IMR-90 (cell line): ENCODE measurements around the gene DBP. TPM values are rescaled to one million over a fixed set of nuclear protein-coding genes. Genes with fewer than 3 reads are reported as not detected.

Experiments
- ATAC-seq: fragments of 200-7000 bp; cut with Tn5 transposase; 2 replicates; pipeline ENCODE4 v1.9.1; 2020; ENCODE audit warnings: low read depth, mild to moderate bottlenecking, moderate library complexity
- BruUV-seq: library from RNA; stranded (reverse); fragments of 400-500 nt; replicated peaks from 2 replicates; lab custom pipeline; 2021; lab: Mats Ljungman, UMichigan
- CTCF ChIA-PET: fragments of 300-600 bp; formaldehyde crosslinking; extraction: SDS; loops from one replicate; lab custom pipeline; 2021; ENCODE audit warnings: antibody characterized with exemption; lab: Yijun Ruan, JAX
- POLR2A ChIA-PET: fragments of 300-600 bp; sonication (Branson Sonifier 250); formaldehyde crosslinking; loops from one replicate; lab custom pipeline; 2022; ENCODE audit warnings: antibody characterized with exemption; ENCODE audit not compliant: unreplicated experiment; lab: Charles Lee
- DNase-seq: peaks from one replicate; pipeline ENCODE4 v3.0.0; 2013
- H2AFZ ChIP-seq: replicated peaks from 2 replicates; pipeline ENCODE3; 2013; ENCODE audit warnings: low read length, mild to moderate bottlenecking; ENCODE audit not compliant: poor library complexity
- H2AK5ac ChIP-seq: 2 replicates; pipeline ENCODE4 v1.6.1; 2013; ENCODE audit warnings: low read depth, low read length, inconsistent platforms
- H2AK9ac ChIP-seq: replicated peaks from 2 replicates; pipeline ENCODE3; 2013; ENCODE audit warnings: mild to moderate bottlenecking, low read depth, low read length, moderate library complexity; ENCODE audit not compliant: poor library complexity
- H2BK120ac ChIP-seq: 2 replicates; pipeline ENCODE4 v1.6.1; 2013; ENCODE audit warnings: low read depth, low read length, inconsistent platforms
- H2BK15ac ChIP-seq: 3 replicates; pipeline ENCODE4 v1.6.1; 2013; ENCODE audit warnings: low read depth, low read length, inconsistent platforms
- H2BK20ac ChIP-seq: 2 replicates; pipeline ENCODE4 v1.6.1; 2013; ENCODE audit warnings: low read depth, mild to moderate bottlenecking, inconsistent platforms, low read length, moderate library complexity
- H2BK5ac ChIP-seq: 2 replicates; pipeline ENCODE4 v1.6.1; 2013; ENCODE audit warnings: mild to moderate bottlenecking, low read depth, low read length, inconsistent platforms; ENCODE audit not compliant: poor library complexity, severe bottlenecking
- H3K14ac ChIP-seq: replicated peaks from 2 replicates; pipeline ENCODE4 v1.6.1; 2013; ENCODE audit warnings: low read depth, low read length, inconsistent platforms
- H3K18ac ChIP-seq: 2 replicates; pipeline ENCODE4 v1.6.1; 2013; ENCODE audit warnings: low read depth, low read length, control low read depth
- H3K23ac ChIP-seq: 2 replicates; pipeline ENCODE4 v1.6.1; 2013; ENCODE audit warnings: low read depth, low read length, inconsistent platforms
- H3K27ac ChIP-seq: 2 replicates; pipeline ENCODE4 v1.5.1; 2013; ENCODE audit warnings: mild to moderate bottlenecking, control low read depth, low read length; ENCODE audit not compliant: insufficient read depth
- H3K27me3 ChIP-seq: 2 replicates; pipeline ENCODE4 v1.6.1; 2013; ENCODE audit warnings: low read length; ENCODE audit not compliant: control insufficient read depth, insufficient read depth
- H3K36me3 ChIP-seq: 2 replicates; pipeline ENCODE4 v1.6.1; 2013; ENCODE audit warnings: low read length, mixed read lengths; ENCODE audit not compliant: control insufficient read depth, insufficient read depth
- H3K4ac ChIP-seq: 2 replicates; pipeline ENCODE4 v1.6.1; 2013; ENCODE audit warnings: low read depth, low read length, inconsistent platforms
- H3K4me1 ChIP-seq: 2 replicates; pipeline ENCODE4 v1.6.1; 2013; ENCODE audit warnings: low read length, mixed read lengths; ENCODE audit not compliant: control insufficient read depth, insufficient read depth
- H3K4me2 ChIP-seq: 2 replicates; pipeline ENCODE4 v1.6.1; 2013; ENCODE audit warnings: low read depth, mild to moderate bottlenecking, control low read depth, low read length, moderate library complexity
- H3K4me3 ChIP-seq: 2 replicates; pipeline ENCODE4 v1.5.1; 2013; ENCODE audit warnings: low read depth, mild to moderate bottlenecking, control low read depth, low read length, moderate library complexity; ENCODE audit not compliant: insufficient read depth
- H3K56ac ChIP-seq: 2 replicates; pipeline ENCODE4 v1.6.1; 2013; ENCODE audit warnings: low read length, inconsistent platforms; ENCODE audit not compliant: insufficient read depth; ENCODE audit errors: extremely low read depth
- H3K79me1 ChIP-seq, 2 experiments: 2 replicates each; pipeline ENCODE4 v1.6.1; 2013; ENCODE audit warnings: low read length in 2 of 2, inconsistent platforms in 1 of 2, low read depth in 1 of 2
- H3K9ac ChIP-seq: 2 replicates; pipeline ENCODE4 v1.6.1; 2013; ENCODE audit warnings: low read depth, low read length, control low read depth
- H3K9me1 ChIP-seq: 2 replicates; pipeline ENCODE4 v1.6.1; 2013; ENCODE audit warnings: low read length, inconsistent platforms; ENCODE audit not compliant: insufficient read depth
- H3K9me3 ChIP-seq: 2 replicates; pipeline ENCODE4 v1.6.1; 2013; ENCODE audit warnings: low read length; ENCODE audit not compliant: control insufficient read depth, insufficient read depth
- H4K20me1 ChIP-seq: 2 replicates; pipeline ENCODE4 v1.6.1; 2013; ENCODE audit warnings: low read length, inconsistent platforms; ENCODE audit not compliant: insufficient read depth
- H4K5ac ChIP-seq: 2 replicates; pipeline ENCODE4 v1.6.1; 2013; ENCODE audit warnings: mild to moderate bottlenecking, low read depth, low read length, control low read depth
- H4K8ac ChIP-seq, 2 experiments: 2 replicates each; pipeline ENCODE4 v1.6.1; 2013; ENCODE audit warnings: low read depth in 2 of 2, low read length in 2 of 2, control low read depth in 1 of 2, inconsistent platforms in 1 of 2
- H4K91ac ChIP-seq: 2 replicates; pipeline ENCODE4 v1.6.1; 2013; ENCODE audit warnings: low read depth, low read length, inconsistent platforms; ENCODE audit not compliant: insufficient read depth
- BHLHE40 ChIP-seq: fragments of 150-350 bp; IDR thresholded peaks from 2 replicates; pipeline ENCODE4 v1.6.1; 2016; ENCODE audit warnings: mild to moderate bottlenecking, low read depth, low read length
- CEBPB ChIP-seq: IDR thresholded peaks from 2 replicates; pipeline ENCODE4 v1.6.1; 2012; ENCODE audit warnings: low read depth, low read length, improper control_type of control experiment
- CHD1 ChIP-seq: IDR thresholded peaks from 2 replicates; pipeline ENCODE4 v1.6.1; 2012; ENCODE audit warnings: low read depth, low read length, improper control_type of control experiment
- FOS ChIP-seq: fragments of 150-350 bp; IDR thresholded peaks from 2 replicates; pipeline ENCODE4 v1.6.1; 2016; ENCODE audit warnings: low read depth, low read length
- MAFK ChIP-seq: IDR thresholded peaks from 2 replicates; pipeline ENCODE4 v1.6.1; 2012; ENCODE audit warnings: low read depth, low read length, improper control_type of control experiment
- MAZ ChIP-seq: IDR thresholded peaks from 2 replicates; pipeline ENCODE4 v1.6.1; 2012; ENCODE audit warnings: low read depth, mild to moderate bottlenecking, low read length, improper control_type of control experiment, moderate library complexity, borderline replicate concordance
- MXI1 ChIP-seq: IDR thresholded peaks from 2 replicates; pipeline ENCODE4 v1.6.1; 2012; ENCODE audit warnings: low read depth, mild to moderate bottlenecking, low read length, moderate library complexity, borderline replicate concordance
- POLR2A ChIP-seq: IDR thresholded peaks from 2 replicates; pipeline ENCODE4 v1.6.1; 2012; ENCODE audit warnings: mild to moderate bottlenecking, low read depth, low read length
- RAD21 ChIP-seq: IDR thresholded peaks from 2 replicates; pipeline ENCODE4 v1.6.1; 2012; ENCODE audit warnings: low read length, improper control_type of control experiment
- RCOR1 ChIP-seq: IDR thresholded peaks from 2 replicates; pipeline ENCODE4 v1.6.1; 2012; ENCODE audit warnings: mild to moderate bottlenecking, low read length, improper control_type of control experiment; ENCODE audit not compliant: insufficient replicate concordance
- RFX5 ChIP-seq: IDR thresholded peaks from 2 replicates; pipeline ENCODE4 v1.8.0; 2012; ENCODE audit warnings: low read depth, mild to moderate bottlenecking, low read length, moderate library complexity
- SMC3 ChIP-seq: fragments of 150-350 bp; IDR thresholded peaks from 2 replicates; pipeline ENCODE4 v1.6.1; 2016; ENCODE audit warnings: low read depth, mild to moderate bottlenecking, antibody characterized with exemption, low read length, moderate library complexity
- WGBS, 2 experiments: methylation state at CpG; one replicate each; pipeline versions ENCODE4 v1.1.5 to v1.1.7; 2013; ENCODE audit warnings: missing lambda C conversion rate in 2 of 2; ENCODE audit not compliant: insufficient read length in 1 of 2; ENCODE audit errors: extremely low coverage in 2 of 2; 5-methylcytosine and 5-hydroxymethylcytosine counted together
- dilution Hi-C: fragments of 300-500 bp; cut with HindIII; formaldehyde crosslinking; loops from one replicate; pipeline ENCODE4 v1.14.3; 2018; ENCODE audit warnings: low sequenced_read_pairs; ENCODE audit not compliant: unreplicated experiment
- in situ Hi-C: fragments of 300-500 bp; cut with MboI; formaldehyde crosslinking; loops from 3 replicates; pipeline ENCODE4 v1.14.3; 2019; ENCODE audit warnings: low sequenced_read_pairs, inconsistent platforms, mixed read lengths
- intact Hi-C: fragments of 100-400 bp; cut with micrococcal nuclease; formaldehyde crosslinking; loops from 2 replicates; pipeline ENCODE4 v1.10.0; 2022
- polyA plus RNA-seq, 3 experiments: library from polyadenylated mRNA; depleted of rRNA; stranded (reverse); fragments of >200 nt; gene quantifications; 2 replicates each; pipeline ENCODE4 v1.2.3, GENCODE V29; 2012; ENCODE audit warnings: low replicate concordance in 1 of 3
- total RNA-seq: library from RNA; depleted of rRNA; stranded (reverse); fragments of >200 nt; gene quantifications from 2 replicates; pipeline ENCODE4 v1.2.3, GENCODE V29; 2012
- TF ChIP-seq, protein P1 (sequence below): conservative IDR thresholded peaks from 2 replicates; pipeline ENCODE4 v1.5.1; 2012; ENCODE audit warnings: mild to moderate bottlenecking, low read depth, low read length, improper control_type of control experiment
- TF ChIP-seq, protein P2 (sequence below): fragments of 150-350 bp; IDR thresholded peaks from 2 replicates; pipeline ENCODE4 v1.6.1; 2017; ENCODE audit warnings: mild to moderate bottlenecking, antibody characterized with exemption, low read length, low read depth
- TF ChIP-seq, protein P3 (sequence below): fragments of 150-350 bp; IDR thresholded peaks from 2 replicates; pipeline ENCODE4 v1.6.1; 2016; ENCODE audit warnings: low read depth, mild to moderate bottlenecking, low read length, moderate library complexity, borderline replicate concordance

DBP gene
- total and polyA plus RNA-seq, 2 of the 4 experiments (the other 2 are of a cell fraction): 3.0 to 3.6 TPM

DNA sequence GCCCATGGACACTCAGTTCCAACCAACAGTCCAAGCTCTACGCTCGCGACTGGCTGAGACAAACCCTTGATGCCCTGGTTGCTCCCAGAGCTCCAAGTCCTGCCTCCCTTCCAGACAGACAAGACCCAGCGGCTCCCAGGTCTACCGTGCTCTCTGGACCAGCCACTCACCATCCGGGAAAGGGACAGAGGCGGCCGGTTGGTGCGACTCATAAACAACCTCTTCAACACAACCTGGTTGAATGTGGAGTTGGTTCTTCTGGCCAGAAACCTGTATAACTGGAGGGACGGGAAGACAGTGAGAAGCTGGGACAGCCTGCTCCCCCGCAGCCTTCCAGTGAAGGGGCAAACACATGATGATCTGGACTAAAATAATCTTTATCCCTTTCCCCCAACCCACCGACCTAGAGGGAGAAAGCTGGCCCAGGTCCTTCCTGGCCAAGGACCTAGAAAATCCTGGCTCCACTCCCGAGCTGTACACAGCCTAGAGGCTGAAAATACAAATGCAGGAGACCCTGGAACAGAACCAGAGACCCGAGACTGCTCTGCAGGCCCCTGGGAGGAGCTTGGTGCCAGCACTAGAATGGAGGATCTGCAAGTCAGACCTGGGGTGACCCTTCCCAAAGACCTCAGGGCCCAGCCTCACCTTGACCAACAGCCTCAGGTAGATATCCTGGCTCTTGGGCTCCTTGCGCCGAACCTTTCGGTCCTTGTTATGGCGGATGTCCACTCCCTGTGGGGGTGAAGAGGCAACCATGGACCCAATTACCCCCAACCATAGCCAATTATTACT lies 19.8 kb downstream of the DBP start:
- Histone ChIP-seq H4K8ac (no peak overlapping the region), H3K4me2 (peak overlapping the region; percentile 97), H3K27me3 (no peaks in the 10 kb centered on the region), H3K56ac (no peak overlapping the region), H3K36me3 (peaks cover 28% of the 10 kb centered on the region), H4K5ac (no peak overlapping the region), H3K9me3 (no peaks in the 10 kb centered on the region), H3K23ac (peak overlapping the region; percentile 88; the same call in 1 of the 2 replicates), H3K4me3 (peak overlapping the region; percentile 82), H2BK15ac (no peak overlapping the region), H3K27ac (no peak overlapping the region), H2BK120ac (no peak overlapping the region), H2BK5ac (no peak overlapping the region), H3K18ac (no peak overlapping the region), H4K20me1 (peaks cover 53% of the 10 kb centered on the region), H2AFZ (no peak overlapping the region), H3K9me1 (peaks cover 4% of the 10 kb centered on the region), H3K79me1 (peaks cover 16 to 49% of the 10 kb centered on the region in 2 experiments; a peak in 3 of 4 replicates), H2AK9ac (no peak overlapping the region), H3K9ac (peak overlapping the region; percentile 99), H3K4me1 (peaks cover 9% of the 10 kb centered on the region), H3K14ac (0 out of 2 replicates have a peak overlapping the region, but pooled peaks have one; percentile 95), H4K91ac (no peak overlapping the region), H3K4ac (no peak overlapping the region), H2AK5ac (no peak overlapping the region; the same call in 1 of the 2 replicates), H2BK20ac (no peak overlapping the region)
- BruUV-seq: no TSS peak
- POLR2A ChIA-PET: no interaction called here
- in situ Hi-C loops: no loop called here
- CTCF ChIA-PET: interaction anchor here (1.3 kb wide), 1 partner anchor 129 kb away, joined by 5 read pairs; no protein-coding TSS in a partner anchor
- DNase-seq (no peak), ATAC-seq (no peak)
- WGBS, 2 experiments: 10% methylated on average over 2 of the region's 18 CpGs; no CpG with 5 or more reads in 1 of the 2 experiments
- intact Hi-C loops: no loop called here
- dilution Hi-C loops: no loop called here
- no peak for TF ChIP-seq RFX5
- TF ChIP-seq MAZ: no peak
- no peak for TF ChIP-seq MAFK
- TF ChIP-seq, protein P1, sequence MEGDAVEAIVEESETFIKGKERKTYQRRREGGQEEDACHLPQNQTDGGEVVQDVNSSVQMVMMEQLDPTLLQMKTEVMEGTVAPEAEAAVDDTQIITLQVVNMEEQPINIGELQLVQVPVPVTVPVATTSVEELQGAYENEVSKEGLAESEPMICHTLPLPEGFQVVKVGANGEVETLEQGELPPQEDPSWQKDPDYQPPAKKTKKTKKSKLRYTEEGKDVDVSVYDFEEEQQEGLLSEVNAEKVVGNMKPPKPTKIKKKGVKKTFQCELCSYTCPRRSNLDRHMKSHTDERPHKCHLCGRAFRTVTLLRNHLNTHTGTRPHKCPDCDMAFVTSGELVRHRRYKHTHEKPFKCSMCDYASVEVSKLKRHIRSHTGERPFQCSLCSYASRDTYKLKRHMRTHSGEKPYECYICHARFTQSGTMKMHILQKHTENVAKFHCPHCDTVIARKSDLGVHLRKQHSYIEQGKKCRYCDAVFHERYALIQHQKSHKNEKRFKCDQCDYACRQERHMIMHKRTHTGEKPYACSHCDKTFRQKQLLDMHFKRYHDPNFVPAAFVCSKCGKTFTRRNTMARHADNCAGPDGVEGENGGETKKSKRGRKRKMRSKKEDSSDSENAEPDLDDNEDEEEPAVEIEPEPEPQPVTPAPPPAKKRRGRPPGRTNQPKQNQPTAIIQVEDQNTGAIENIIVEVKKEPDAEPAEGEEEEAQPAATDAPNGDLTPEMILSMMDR: no peak
- no peak for TF ChIP-seq SMC3
- TF ChIP-seq, protein P2, sequence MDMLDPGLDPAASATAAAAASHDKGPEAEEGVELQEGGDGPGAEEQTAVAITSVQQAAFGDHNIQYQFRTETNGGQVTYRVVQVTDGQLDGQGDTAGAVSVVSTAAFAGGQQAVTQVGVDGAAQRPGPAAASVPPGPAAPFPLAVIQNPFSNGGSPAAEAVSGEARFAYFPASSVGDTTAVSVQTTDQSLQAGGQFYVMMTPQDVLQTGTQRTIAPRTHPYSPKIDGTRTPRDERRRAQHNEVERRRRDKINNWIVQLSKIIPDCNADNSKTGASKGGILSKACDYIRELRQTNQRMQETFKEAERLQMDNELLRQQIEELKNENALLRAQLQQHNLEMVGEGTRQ: no peak
- TF ChIP-seq POLR2A: no peak
- TF ChIP-seq FOS: no peak
- no peak for TF ChIP-seq CEBPB
- no peak for TF ChIP-seq CHD1
- TF ChIP-seq MXI1: no peak
- no peak for TF ChIP-seq RAD21
- TF ChIP-seq RCOR1: no peak
- TF ChIP-seq, protein P3, sequence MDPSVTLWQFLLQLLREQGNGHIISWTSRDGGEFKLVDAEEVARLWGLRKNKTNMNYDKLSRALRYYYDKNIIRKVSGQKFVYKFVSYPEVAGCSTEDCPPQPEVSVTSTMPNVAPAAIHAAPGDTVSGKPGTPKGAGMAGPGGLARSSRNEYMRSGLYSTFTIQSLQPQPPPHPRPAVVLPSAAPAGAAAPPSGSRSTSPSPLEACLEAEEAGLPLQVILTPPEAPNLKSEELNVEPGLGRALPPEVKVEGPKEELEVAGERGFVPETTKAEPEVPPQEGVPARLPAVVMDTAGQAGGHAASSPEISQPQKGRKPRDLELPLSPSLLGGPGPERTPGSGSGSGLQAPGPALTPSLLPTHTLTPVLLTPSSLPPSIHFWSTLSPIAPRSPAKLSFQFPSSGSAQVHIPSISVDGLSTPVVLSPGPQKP: no peak
- no peak for TF ChIP-seq BHLHE40
